HepG2 (cell line): Measurements from ENCODE around the gene TNKS1BP1. TPM values are rescaled to one million over a fixed set of nuclear protein-coding genes. Genes with fewer than 3 reads are reported as not detected.

Source experiments
- AGO1 ChIP-seq: fragments of 200-400 bp; formaldehyde crosslinking; IDR thresholded peaks from 2 replicates; pipeline ENCODE4 v1.6.1; 2017; ENCODE audit warnings: mild to moderate bottlenecking, low read depth, low read length, moderate library complexity; ENCODE audit not compliant: poor library complexity, severe bottlenecking
- ATRX ChIP-seq: sonication (generic); formaldehyde crosslinking; IDR thresholded peaks from 2 replicates; pipeline ENCODE4 v1.4.0; 2020; ENCODE audit warnings: missing genetic modification reagents, borderline replicate concordance
- CBX2 ChIP-seq, 2 experiments: fragments of 200-600 bp in 1 of 2; sonication (generic); formaldehyde crosslinking in 1 of 2; IDR thresholded peaks; 2 replicates each; pipeline versions ENCODE4 v1.7.0 to v1.8.1; 2018 to 2022; ENCODE audit warnings: low read depth in 2 of 2, low read length in 1 of 2, mild to moderate bottlenecking in 1 of 2, missing genetic modification reagents in 1 of 2
- CEBPG ChIP-seq: IDR thresholded peaks from 2 replicates; pipeline ENCODE4 v1.6.1; 2016
- GATAD2A ChIP-seq: IDR thresholded peaks from 2 replicates; pipeline ENCODE4 v1.6.1; 2016
- IKZF4 ChIP-seq: sonication (generic); formaldehyde crosslinking; IDR thresholded peaks from 2 replicates; pipeline ENCODE4 v1.5.1; 2020; ENCODE audit warnings: borderline replicate concordance, mild to moderate bottlenecking, low read depth, missing genetic modification reagents; ENCODE audit errors: not compliant biosample characterization
- PAF1 ChIP-seq: IDR thresholded peaks from 2 replicates; pipeline ENCODE4 v1.6.1; 2016; ENCODE audit warnings: missing genetic modification reagents, missing compliant biosample characterization
- PHF5A ChIP-seq: IDR thresholded peaks from one replicate; pipeline ENCODE4 v1.6.1; 2018; ENCODE audit warnings: low read depth, missing genetic modification reagents; ENCODE audit not compliant: unreplicated experiment
- SIN3A ChIP-seq: IDR thresholded peaks from 2 replicates; pipeline ENCODE4 v1.6.1; 2011; ENCODE audit warnings: low read depth, mild to moderate bottlenecking, control low read depth, low read length, borderline replicate concordance
- SMAD9 ChIP-seq: sonication (generic); formaldehyde crosslinking; IDR thresholded peaks from 2 replicates; pipeline ENCODE4 v1.5.1; 2020; ENCODE audit warnings: mild to moderate bottlenecking, missing genetic modification reagents
- WIZ ChIP-seq: sonication (generic); formaldehyde crosslinking; IDR thresholded peaks from 2 replicates; pipeline ENCODE4 v1.5.1; 2020; ENCODE audit warnings: mild to moderate bottlenecking, missing genetic modification reagents
- ZNF383 ChIP-seq: sonication (generic); formaldehyde crosslinking; IDR thresholded peaks from 2 replicates; pipeline ENCODE4 v1.4.0; 2020; ENCODE audit warnings: missing genetic modification reagents, mild to moderate bottlenecking, borderline replicate concordance
- ZNF773 ChIP-seq: sonication (generic); formaldehyde crosslinking; IDR thresholded peaks from 2 replicates; pipeline ENCODE4 v1.4.0; 2020; ENCODE audit warnings: missing genetic modification reagents, borderline replicate concordance
- ZSCAN20 ChIP-seq: sonication (generic); formaldehyde crosslinking; IDR thresholded peaks from 2 replicates; pipeline ENCODE4 v1.4.0; 2020; ENCODE audit warnings: missing genetic modification reagents, mild to moderate bottlenecking, borderline replicate concordance
- ZSCAN29 ChIP-seq: sonication (generic); formaldehyde crosslinking; conservative IDR thresholded peaks from 2 replicates; pipeline ENCODE4 v1.4.0; 2020; ENCODE audit warnings: mild to moderate bottlenecking, missing genetic modification reagents
- polyA plus RNA-seq, 8 experiments: library from polyadenylated mRNA; depleted of rRNA in 3 of 8; stranded (reverse) in 7 of 8; unstranded in 1 of 8; fragments of >200 nt; fragmentation: Illumina TruSeq in 4 of 8; extraction: Trizol in 4 of 8; gene quantifications; 2 replicates each; pipeline versions ENCODE4 v1.2.1 to v1.2.3, GENCODE V29; 2011 to 2016; ENCODE audit warnings: low read depth in 4 of 8, missing spikeins in 1 of 8, mixed read lengths in 1 of 8; ENCODE audit not compliant: insufficient read depth in 1 of 8
- total RNA-seq, 5 experiments: library from RNA; depleted of rRNA; stranded (reverse); fragments of >200 nt; fragmentation: Illumina TruSeq; extraction: Trizol; gene quantifications; 2 replicates each; pipeline ENCODE4 v1.2.3, GENCODE V29; 2016; ENCODE audit warnings: low read depth in 1 of 5
- TF ChIP-seq, protein P1 (sequence below): sonication (generic); formaldehyde crosslinking; IDR thresholded peaks from 2 replicates; pipeline ENCODE4 v1.5.0; 2020; ENCODE audit warnings: mild to moderate bottlenecking, missing genetic modification reagents
- TF ChIP-seq, protein P2 (sequence below): sonication (generic); formaldehyde crosslinking; IDR thresholded peaks from 2 replicates; pipeline ENCODE4 v1.5.1; 2020; ENCODE audit warnings: missing genetic modification reagents, mild to moderate bottlenecking, borderline replicate concordance
- TF ChIP-seq, protein P3 (sequence below): sonication (generic); formaldehyde crosslinking; IDR thresholded peaks from 2 replicates; pipeline ENCODE4 v1.4.0; 2020; ENCODE audit warnings: mild to moderate bottlenecking, missing genetic modification reagents
- TF ChIP-seq, protein P4 (sequence below): sonication (generic); formaldehyde crosslinking; IDR thresholded peaks from 2 replicates; pipeline ENCODE4 v1.4.0; 2020; ENCODE audit warnings: missing genetic modification reagents

TNKS1BP1 gene
- total and polyA plus RNA-seq, 2 of the 13 experiments (the other 11 are each of a cell fraction or from before 2014, with no cell fraction given), result 13.7 to 15.0 TPM

DNA sequence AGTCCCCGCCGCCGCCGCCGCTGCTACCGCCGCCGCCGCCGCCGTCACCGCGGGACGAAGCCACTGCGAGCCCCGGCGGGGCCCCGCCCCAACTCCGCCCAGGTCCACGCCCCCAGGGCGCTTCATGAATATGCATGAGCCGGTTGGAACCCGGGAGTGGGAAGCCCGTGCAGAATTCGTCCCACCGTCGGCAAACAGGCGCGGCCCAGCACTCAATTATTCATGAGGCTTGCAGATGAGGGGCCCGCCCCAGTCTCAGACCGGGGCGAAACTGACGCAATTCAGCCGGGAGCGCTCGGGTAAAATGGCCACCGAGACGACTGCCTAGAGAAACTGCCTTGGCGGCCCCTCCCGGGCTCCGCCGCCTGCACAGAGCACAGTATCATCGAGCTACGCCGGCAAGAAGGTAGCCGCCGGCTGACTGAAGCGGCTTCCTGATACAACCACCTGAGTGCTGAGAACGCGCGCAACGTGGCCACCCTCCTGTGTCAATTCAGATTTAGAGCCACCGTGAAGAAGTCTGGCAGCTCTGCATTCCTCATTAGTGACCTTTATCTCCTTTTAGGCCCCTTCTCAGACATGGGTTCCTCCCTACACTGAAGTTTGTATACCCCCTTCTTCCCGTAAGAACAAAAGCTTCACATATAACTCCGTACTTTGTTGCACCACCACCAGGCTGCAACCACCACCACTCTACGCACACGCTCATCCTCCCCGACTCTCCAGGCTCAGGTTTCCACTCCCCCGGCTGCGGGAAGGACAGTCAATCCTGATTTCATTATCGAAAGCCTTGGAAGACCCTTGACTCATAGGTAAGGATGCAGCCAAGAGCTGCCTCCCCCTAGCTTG, at the start of gene TNKS1BP1 (continued):
- TF ChIP-seq, protein P1, sequence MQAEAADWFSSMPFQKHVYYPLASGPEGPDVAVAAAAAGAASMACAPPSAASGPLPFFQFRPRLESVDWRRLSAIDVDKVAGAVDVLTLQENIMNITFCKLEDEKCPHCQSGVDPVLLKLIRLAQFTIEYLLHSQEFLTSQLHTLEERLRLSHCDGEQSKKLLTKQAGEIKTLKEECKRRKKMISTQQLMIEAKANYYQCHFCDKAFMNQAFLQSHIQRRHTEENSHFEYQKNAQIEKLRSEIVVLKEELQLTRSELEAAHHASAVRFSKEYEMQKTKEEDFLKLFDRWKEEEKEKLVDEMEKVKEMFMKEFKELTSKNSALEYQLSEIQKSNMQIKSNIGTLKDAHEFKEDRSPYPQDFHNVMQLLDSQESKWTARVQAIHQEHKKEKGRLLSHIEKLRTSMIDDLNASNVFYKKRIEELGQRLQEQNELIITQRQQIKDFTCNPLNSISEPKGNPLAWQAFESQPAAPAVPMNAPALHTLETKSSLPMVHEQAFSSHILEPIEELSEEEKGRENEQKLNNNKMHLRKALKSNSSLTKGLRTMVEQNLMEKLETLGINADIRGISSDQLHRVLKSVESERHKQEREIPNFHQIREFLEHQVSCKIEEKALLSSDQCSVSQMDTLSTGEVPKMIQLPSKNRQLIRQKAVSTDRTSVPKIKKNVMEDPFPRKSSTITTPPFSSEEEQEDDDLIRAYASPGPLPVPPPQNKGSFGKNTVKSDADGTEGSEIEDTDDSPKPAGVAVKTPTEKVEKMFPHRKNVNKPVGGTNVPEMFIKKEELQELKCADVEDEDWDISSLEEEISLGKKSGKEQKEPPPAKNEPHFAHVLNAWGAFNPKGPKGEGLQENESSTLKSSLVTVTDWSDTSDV (CRISPR knock-in tag), result no peak
- TF ChIP-seq ZSCAN29 (CRISPR knock-in tag) (no peak), ZNF383 (CRISPR knock-in tag) (no peak), PAF1 (CRISPR knock-in tag) (no peak), CEBPG (CRISPR knock-in tag) (peak; percentile 95), IKZF4 (CRISPR knock-in tag) (no peak), PHF5A (CRISPR knock-in tag) (no peak), CBX2 (IDR thresholded peaks at IDR 0.05; ENCODE audit: low read depth, low read length) (no peak), CBX2 (CRISPR knock-in tag; IDR thresholded peaks at IDR 0.05; ENCODE audit: low read depth) (no peak), WIZ (CRISPR knock-in tag) (no peak), ZNF773 (CRISPR knock-in tag) (no peak), ZSCAN20 (CRISPR knock-in tag) (0 out of 2 replicates have a peak, but pooled peaks have one; percentile 55), ATRX (CRISPR knock-in tag) (no peak), SIN3A (0 out of 2 replicates have a peak, but pooled peaks have one; percentile 54), AGO1 (peak; percentile 55), SMAD9 (no peak), GATAD2A (peak; percentile 27; the same call in 1 of the 2 replicates)
- TF ChIP-seq, protein P2, sequence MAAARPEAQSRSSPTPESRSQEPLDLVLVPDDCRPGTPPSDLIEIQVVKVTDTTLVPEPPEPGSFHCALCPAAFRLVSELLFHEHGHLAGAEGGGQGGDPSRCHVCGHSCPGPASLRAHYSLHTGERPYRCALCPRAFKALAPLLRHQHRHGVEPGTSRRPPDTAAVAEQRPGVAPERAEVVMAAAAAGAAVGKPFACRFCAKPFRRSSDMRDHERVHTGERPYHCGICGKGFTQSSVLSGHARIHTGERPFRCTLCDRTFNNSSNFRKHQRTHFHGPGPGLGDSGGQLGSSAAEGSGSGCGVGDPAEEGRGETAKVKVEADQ (CRISPR knock-in tag), result no peak
- TF ChIP-seq, protein P3, sequence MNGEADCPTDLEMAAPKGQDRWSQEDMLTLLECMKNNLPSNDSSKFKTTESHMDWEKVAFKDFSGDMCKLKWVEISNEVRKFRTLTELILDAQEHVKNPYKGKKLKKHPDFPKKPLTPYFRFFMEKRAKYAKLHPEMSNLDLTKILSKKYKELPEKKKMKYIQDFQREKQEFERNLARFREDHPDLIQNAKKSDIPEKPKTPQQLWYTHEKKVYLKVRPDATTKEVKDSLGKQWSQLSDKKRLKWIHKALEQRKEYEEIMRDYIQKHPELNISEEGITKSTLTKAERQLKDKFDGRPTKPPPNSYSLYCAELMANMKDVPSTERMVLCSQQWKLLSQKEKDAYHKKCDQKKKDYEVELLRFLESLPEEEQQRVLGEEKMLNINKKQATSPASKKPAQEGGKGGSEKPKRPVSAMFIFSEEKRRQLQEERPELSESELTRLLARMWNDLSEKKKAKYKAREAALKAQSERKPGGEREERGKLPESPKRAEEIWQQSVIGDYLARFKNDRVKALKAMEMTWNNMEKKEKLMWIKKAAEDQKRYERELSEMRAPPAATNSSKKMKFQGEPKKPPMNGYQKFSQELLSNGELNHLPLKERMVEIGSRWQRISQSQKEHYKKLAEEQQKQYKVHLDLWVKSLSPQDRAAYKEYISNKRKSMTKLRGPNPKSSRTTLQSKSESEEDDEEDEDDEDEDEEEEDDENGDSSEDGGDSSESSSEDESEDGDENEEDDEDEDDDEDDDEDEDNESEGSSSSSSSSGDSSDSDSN (CRISPR knock-in tag), result peak; percentile 64; the same call in 1 of the 2 replicates
- TF ChIP-seq, protein P4, sequence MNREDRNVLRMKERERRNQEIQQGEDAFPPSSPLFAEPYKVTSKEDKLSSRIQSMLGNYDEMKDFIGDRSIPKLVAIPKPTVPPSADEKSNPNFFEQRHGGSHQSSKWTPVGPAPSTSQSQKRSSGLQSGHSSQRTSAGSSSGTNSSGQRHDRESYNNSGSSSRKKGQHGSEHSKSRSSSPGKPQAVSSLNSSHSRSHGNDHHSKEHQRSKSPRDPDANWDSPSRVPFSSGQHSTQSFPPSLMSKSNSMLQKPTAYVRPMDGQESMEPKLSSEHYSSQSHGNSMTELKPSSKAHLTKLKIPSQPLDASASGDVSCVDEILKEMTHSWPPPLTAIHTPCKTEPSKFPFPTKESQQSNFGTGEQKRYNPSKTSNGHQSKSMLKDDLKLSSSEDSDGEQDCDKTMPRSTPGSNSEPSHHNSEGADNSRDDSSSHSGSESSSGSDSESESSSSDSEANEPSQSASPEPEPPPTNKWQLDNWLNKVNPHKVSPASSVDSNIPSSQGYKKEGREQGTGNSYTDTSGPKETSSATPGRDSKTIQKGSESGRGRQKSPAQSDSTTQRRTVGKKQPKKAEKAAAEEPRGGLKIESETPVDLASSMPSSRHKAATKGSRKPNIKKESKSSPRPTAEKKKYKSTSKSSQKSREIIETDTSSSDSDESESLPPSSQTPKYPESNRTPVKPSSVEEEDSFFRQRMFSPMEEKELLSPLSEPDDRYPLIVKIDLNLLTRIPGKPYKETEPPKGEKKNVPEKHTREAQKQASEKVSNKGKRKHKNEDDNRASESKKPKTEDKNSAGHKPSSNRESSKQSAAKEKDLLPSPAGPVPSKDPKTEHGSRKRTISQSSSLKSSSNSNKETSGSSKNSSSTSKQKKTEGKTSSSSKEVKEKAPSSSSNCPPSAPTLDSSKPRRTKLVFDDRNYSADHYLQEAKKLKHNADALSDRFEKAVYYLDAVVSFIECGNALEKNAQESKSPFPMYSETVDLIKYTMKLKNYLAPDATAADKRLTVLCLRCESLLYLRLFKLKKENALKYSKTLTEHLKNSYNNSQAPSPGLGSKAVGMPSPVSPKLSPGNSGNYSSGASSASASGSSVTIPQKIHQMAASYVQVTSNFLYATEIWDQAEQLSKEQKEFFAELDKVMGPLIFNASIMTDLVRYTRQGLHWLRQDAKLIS (CRISPR knock-in tag), result no peak
